ENCODE data around the gene ZNF689.
A peak's percentile ranks its signal among the peaks of the same experiment; 100 is the strongest.

The ZNF689 gene

GRCh38 chr16:30570636-30571444 lies 39.3 kb downstream of the ZNF689 start:
- peak; percentile 45 for DNase-seq (ENCODE audit: low spot score)
- in situ Hi-C loops (cut with MboI; ENCODE audit: low sequenced_read_pairs, unreplicated experiment) = no loop called here
- no peak for TF ChIP-seq CTCF (IDR thresholded peaks at IDR 0.05; ENCODE audit: borderline replicate concordance, control extremely low read depth, extremely low read depth, insufficient read depth, missing control alignments)

- in situ Hi-C loops (cut with MboI; ENCODE audit: low sequenced_read_pairs, unreplicated experiment) = no loop called here
- TF ChIP-seq CTCF (IDR thresholded peaks at IDR 0.05; ENCODE audit: borderline replicate concordance, control extremely low read depth, extremely low read depth, insufficient read depth, missing control alignments) = no peak
- DNase-seq (ENCODE audit: low spot score) = no peak
Measured at GRCh38 chr16:30569746-30570635, 40.2 kb downstream of the ZNF689 start.

GRCh38 chr16:30569281-30569680 lies 40.9 kb downstream of the ZNF689 start:
- DNase-seq (ENCODE audit: low spot score) = no peak
- in situ Hi-C loops (cut with MboI; ENCODE audit: low sequenced_read_pairs, unreplicated experiment) = no loop called here
- no peak for TF ChIP-seq CTCF (IDR thresholded peaks at IDR 0.05; ENCODE audit: borderline replicate concordance, control extremely low read depth, extremely low read depth, insufficient read depth, missing control alignments)

GRCh38 chr16:30567991-30568638 lies 42.1 kb downstream of the ZNF689 start:
- in situ Hi-C loops (cut with MboI; ENCODE audit: low sequenced_read_pairs, unreplicated experiment) = no loop called here
- no peak for TF ChIP-seq CTCF (IDR thresholded peaks at IDR 0.05; ENCODE audit: borderline replicate concordance, control extremely low read depth, extremely low read depth, insufficient read depth, missing control alignments)
- DNase-seq (ENCODE audit: low spot score) = peak; percentile 60

GRCh38 chr16:30567160-30567990 lies 42.8 kb downstream of the ZNF689 start:
- DNase-seq (ENCODE audit: low spot score) = no peak
- in situ Hi-C loops (cut with MboI; ENCODE audit: low sequenced_read_pairs, unreplicated experiment) = no loop called here
- no peak for TF ChIP-seq CTCF (IDR thresholded peaks at IDR 0.05; ENCODE audit: borderline replicate concordance, control extremely low read depth, extremely low read depth, insufficient read depth, missing control alignments)
